ENCODE results near the gene UCN.

DNA sequence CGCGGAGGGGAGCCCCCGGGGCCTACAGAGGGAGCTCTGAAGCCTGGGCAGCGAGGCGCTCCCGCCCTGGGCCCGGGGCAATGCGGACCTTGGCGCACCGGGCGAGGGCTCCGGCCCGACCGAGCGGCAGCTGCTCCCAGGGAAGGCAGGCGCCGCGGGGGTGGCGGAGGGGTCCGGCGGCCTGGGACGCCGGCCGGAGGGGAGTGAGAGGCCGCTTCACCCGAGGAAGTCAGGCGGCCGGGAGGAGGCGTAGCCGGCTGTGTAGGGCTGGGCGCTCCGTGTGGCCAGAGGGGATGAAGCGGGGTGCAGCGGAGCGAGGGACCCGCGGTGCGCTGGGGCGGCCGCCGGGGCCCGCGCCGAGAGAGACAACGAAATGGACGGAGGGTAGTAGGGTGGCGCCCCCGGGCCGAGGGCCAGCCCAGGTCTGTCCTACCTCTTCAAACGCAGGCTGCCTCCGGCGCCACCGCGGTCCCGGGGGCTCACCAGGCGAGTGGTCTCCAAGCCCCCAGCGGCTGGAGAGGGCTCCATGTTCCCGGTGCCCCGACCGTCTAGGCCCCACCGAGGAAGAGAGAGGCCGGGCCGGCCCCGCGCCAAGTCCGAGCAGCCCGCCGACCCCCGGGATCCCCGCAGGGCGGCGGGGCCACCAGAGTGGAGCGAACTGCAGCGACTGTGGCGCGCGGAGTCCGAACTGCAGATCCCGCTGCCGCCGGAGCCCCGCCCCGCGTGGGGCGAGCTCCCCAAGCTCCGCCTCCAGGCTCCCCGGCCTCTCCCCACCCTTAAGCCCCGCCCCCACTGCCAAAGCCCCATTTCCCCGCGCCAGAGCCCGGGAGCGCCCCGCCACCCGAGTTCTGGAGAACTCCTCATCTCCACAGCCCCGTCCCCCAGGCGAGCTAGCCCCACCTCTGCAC is 45.6 kb downstream of the UCN start, which contains the start of gene SLC30A3:
- TF ChIP-seq, protein P1, sequence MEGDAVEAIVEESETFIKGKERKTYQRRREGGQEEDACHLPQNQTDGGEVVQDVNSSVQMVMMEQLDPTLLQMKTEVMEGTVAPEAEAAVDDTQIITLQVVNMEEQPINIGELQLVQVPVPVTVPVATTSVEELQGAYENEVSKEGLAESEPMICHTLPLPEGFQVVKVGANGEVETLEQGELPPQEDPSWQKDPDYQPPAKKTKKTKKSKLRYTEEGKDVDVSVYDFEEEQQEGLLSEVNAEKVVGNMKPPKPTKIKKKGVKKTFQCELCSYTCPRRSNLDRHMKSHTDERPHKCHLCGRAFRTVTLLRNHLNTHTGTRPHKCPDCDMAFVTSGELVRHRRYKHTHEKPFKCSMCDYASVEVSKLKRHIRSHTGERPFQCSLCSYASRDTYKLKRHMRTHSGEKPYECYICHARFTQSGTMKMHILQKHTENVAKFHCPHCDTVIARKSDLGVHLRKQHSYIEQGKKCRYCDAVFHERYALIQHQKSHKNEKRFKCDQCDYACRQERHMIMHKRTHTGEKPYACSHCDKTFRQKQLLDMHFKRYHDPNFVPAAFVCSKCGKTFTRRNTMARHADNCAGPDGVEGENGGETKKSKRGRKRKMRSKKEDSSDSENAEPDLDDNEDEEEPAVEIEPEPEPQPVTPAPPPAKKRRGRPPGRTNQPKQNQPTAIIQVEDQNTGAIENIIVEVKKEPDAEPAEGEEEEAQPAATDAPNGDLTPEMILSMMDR (conservative IDR thresholded peaks at IDR 0.05; ENCODE audit: low read length), result no peak
- no peak for TF ChIP-seq EZH2phosphoT487 (IDR thresholded peaks at IDR 0.05; ENCODE audit: borderline replicate concordance)
